Measurements from ENCODE around the gene CASR.
"Not testable (repeated sequence)": the region's sequence is repeated elsewhere in the genome, so short reads cannot be mapped to it uniquely, and the experiment has no call there.

The CASR gene, protein sequence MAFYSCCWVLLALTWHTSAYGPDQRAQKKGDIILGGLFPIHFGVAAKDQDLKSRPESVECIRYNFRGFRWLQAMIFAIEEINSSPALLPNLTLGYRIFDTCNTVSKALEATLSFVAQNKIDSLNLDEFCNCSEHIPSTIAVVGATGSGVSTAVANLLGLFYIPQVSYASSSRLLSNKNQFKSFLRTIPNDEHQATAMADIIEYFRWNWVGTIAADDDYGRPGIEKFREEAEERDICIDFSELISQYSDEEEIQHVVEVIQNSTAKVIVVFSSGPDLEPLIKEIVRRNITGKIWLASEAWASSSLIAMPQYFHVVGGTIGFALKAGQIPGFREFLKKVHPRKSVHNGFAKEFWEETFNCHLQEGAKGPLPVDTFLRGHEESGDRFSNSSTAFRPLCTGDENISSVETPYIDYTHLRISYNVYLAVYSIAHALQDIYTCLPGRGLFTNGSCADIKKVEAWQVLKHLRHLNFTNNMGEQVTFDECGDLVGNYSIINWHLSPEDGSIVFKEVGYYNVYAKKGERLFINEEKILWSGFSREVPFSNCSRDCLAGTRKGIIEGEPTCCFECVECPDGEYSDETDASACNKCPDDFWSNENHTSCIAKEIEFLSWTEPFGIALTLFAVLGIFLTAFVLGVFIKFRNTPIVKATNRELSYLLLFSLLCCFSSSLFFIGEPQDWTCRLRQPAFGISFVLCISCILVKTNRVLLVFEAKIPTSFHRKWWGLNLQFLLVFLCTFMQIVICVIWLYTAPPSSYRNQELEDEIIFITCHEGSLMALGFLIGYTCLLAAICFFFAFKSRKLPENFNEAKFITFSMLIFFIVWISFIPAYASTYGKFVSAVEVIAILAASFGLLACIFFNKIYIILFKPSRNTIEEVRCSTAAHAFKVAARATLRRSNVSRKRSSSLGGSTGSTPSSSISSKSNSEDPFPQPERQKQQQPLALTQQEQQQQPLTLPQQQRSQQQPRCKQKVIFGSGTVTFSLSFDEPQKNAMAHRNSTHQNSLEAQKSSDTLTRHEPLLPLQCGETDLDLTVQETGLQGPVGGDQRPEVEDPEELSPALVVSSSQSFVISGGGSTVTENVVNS

DNA sequence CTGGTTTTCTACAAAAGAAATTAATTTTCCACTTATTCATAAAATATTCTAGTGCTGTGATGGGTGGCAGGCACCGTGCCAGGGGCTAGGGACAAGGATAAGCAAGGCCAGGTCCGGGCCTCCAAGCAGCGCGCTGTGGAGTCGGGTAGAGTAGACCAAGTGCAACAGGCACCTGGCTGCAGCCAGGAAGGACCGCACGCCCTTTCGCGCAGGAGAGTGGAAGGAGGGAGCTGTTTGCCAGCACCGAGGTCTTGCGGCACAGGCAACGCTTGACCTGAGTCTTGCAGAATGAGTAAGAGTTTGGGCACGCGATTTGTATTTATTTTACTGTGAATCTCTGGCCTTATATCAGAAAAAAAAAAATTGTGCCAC lies at the start of gene CASR:
CASR (plus strand) TSS at position 148 of the 372 bp plus-strand sequence. CDS start 70,522 bp downstream, outside the sequence.
- DNase-seq, result peak; percentile 13
- in situ Hi-C loops (cut with HindIII; ENCODE audit: low pct_ligation_motif_present, low pct_unique_long_range_greater_than_20kb, low sequenced_read_pairs), result no loop called here

DNA sequence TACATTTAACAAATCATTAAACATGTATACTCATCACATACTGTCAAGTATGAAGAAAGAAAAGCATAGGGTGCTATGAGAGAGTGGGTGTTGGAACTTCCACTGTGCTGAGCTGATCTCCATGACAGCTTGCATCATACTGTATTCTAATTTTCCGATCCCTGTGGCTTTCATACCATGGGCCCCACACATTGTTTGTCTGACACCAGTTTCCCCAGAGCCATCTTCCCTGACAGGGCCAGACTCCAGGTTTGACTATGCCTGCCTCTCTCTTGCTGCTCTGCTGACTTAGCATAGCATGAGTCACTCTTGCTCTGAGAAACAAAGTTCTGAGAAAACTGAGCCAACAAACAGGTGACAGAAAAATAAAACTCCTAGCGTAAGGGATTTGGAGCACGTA lies 37.0 kb upstream of the CASR start:
- in situ Hi-C loops (cut with HindIII; ENCODE audit: low pct_ligation_motif_present, low pct_unique_long_range_greater_than_20kb, low sequenced_read_pairs), result no loop called here
- no peak for DNase-seq

DNA sequence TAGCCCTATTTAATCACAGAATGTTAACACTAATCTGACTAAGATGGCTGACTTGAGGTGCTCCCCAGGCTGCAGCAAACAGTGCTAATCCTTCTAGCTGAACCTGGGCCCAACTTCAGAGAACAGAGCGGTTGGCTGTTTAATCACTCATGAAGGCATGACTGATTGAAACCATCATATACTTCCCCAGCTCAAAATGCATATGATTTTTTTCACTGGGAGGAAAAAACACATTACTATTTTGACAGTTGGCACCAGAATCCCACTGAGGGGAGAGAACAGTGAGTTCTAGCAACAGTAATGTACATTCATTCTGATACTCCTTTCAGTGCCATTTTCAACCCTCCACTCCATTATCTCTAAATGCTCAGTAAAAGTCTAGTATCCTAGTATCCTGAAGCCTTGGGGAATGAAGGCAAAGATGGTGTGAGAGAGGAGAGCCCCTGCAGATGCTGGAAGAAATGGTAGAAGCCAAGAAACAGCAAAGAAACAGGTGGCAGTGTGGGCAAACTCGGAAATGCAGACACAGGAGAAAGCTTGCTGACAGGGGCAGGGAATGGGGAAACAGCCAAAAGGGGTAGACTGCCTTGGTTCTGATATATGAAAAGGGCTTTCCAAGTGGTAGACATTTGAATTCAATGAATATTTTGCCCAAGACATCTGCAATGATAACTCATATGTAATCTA lies 34.4 kb upstream of the CASR start:
- no peak for DNase-seq
- in situ Hi-C loops (cut with HindIII; ENCODE audit: low pct_ligation_motif_present, low pct_unique_long_range_greater_than_20kb, low sequenced_read_pairs), result no loop called here

DNA sequence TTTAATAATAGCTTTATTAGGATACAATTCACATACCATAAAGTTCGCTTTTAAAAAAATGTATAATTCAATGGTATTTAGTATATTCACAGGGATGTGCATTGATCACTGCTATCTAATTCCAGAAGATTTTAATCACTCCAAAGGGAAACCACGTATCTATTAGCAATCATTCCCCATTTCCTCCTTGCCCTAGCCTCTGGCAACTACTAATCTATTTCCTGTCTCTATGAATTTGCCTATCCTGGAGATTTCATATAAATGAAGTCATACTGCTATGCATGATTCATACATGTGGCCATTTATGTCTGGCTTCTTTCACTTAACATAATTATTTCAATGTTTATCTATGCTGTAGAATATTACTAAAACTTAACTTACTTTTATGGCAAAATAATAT lies 32.0 kb upstream of the CASR start:
- no peak for DNase-seq
- in situ Hi-C loops (cut with HindIII; ENCODE audit: low pct_ligation_motif_present, low pct_unique_long_range_greater_than_20kb, low sequenced_read_pairs), result no loop called here

DNA sequence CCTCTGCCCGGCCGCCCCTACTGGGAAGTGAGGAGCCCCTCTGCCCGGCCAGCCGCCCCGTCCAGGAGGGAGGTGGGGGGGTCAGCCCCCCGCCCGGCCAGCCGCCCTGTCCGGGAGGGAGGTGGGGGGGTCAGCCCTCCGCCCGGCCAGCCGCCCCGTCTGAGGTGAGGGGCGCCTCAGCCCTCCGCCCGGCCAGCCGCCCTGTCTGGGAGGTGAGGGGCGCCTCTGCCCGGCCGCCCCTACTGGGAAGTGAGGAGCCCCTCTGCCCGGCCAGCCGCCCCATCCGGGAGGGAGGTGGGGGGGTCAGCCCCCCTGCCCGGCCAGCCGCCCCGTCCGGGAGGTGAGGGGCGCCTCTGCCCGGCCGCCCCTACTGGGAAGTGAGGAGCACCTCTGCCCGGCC lies 18.5 kb upstream of the CASR start:
- in situ Hi-C loops (cut with HindIII; ENCODE audit: low pct_ligation_motif_present, low pct_unique_long_range_greater_than_20kb, low sequenced_read_pairs); DNase-seq: not testable (repeated sequence)

DNA sequence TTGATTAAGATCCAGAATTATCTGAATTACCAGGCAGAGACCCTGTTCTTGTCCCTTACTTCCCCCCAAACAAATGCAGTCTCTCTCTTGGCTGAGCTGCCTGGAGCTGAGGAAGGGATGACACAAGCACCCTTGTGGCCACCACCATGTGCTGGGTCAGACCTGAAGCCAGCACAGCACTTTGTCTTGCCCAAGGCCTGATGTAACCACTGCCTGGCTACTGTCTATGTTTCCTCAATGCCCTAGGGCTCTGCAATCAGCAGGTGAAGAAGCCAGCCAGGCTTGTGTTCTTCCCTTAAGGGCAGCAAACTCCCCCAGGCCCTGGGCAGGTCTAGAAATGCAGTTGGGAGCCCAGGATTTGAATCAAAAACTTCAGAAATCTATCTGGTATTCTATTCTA lies 15.8 kb upstream of the CASR start:
- no peak for DNase-seq
- in situ Hi-C loops (cut with HindIII; ENCODE audit: low pct_ligation_motif_present, low pct_unique_long_range_greater_than_20kb, low sequenced_read_pairs), result no loop called here

DNA sequence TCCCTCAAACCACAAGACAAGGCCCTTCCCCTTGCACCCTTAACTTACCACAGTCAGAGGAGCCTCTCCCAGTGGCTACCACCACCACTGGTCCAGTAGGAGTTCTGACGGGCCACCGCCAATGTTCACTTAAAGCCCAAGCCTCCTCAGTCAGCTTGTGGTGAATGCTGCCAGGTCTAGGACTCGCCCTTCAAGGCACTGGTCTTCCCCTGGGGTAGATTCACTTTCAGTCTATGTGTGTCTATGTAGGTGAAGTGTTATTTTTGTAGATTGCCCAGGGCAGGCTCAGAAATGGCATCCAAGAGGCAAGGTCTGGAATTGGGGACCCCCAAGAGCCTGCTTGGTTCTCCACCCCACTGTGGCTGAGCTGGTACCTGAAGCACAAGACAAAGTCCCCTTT lies 15.4 kb upstream of the CASR start:
- DNase-seq, result no peak
- in situ Hi-C loops (cut with HindIII; ENCODE audit: low pct_ligation_motif_present, low pct_unique_long_range_greater_than_20kb, low sequenced_read_pairs), result no loop called here

DNA sequence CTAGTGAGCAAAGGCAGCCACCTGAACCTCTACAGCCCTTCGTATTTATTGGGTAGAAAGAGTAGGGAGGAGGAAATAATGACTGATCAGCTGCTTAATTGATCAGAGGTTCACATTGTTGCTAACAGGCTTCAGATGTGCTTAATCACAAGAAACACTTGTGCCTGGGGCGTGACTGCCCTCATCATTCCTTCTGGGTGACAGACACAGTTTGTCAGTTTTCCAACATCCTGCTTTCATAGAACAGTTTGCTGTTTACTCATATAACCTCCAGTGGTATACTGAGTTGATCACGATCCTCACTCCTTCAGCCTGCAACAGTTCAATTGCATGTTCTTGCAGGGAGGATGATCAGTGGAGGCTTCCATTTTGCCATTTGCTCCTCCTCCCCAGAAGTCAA lies 13.6 kb upstream of the CASR start:
- no peak for DNase-seq
- in situ Hi-C loops (cut with HindIII; ENCODE audit: low pct_ligation_motif_present, low pct_unique_long_range_greater_than_20kb, low sequenced_read_pairs), result no loop called here

DNA sequence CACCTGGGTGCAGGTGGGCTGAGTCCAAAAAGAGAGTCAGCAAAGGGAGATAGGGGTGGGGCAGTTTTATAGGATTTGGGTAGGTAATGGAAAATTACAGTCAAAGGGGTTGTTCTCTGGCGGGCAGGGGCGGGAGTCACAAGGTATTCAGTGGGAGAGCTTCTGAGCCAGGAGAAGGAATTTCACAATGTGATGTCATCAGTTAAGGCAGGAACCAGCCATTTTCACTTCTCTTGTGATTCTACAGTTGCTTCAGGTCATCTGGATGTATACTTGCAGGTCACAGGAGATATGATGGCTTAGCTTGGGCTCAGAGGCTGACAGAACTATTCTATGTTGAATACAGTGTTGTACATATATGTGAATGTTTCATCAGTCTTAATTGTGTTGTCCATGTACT lies 12.1 kb upstream of the CASR start:
- DNase-seq; in situ Hi-C loops (cut with HindIII; ENCODE audit: low pct_ligation_motif_present, low pct_unique_long_range_greater_than_20kb, low sequenced_read_pairs): not testable (repeated sequence)

DNA sequence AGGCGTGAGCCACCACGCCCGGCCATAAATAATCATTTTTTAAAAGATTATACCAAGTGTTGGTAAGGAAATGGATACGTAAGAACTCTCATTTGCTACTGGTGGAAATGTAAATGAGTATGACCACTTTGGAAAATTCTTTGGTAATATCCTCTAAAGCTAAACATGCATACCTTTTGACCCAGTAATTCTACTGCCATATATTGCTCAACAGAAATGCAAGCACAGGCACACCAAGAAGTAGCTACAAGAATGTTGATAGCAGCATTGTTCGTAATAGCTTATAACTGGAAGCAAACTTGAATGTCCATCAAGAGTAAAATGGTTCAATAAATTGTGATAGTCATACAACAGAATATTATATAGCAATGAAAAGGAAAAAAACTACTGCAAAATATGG lies 4.8 kb upstream of the CASR start:
- in situ Hi-C loops (cut with HindIII; ENCODE audit: low pct_ligation_motif_present, low pct_unique_long_range_greater_than_20kb, low sequenced_read_pairs), result no loop called here
- no peak for DNase-seq

DNA sequence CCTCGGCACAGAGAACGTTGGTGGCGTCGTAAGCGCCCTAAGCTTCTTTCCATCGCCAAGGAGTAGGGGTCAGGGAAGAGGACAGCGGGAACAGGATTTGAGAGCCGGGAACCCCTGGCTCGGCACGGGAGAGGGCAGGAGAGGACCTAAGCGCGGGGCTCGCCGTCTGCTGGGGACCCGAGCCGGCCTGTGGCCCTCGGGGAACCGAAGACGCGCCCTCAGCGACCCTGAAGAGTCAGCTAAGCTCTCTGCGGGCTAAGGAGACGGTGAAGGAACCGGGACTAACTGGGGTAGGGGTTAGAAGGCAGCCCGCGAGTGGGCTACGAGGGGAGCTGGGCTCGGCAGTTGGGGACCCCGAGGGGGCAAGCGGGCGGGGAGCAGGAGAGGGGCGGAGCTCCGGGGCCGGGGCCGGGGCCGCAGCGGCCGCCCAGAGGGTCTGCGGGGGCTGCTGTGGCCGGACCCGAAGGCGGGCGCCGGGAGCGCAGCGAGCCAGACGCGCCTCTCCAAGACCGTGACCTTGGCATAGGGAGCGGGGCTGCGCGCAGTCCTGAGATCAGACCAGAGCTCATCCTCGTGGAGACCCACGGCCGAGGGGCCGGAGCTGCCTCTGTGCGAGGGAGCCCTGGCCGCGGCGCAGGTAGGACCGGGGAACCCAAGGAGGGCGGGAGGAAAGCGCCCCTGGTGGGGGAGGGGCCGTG lies 574 bp downstream of the CASR start:
- in situ Hi-C loops (cut with HindIII; ENCODE audit: low pct_ligation_motif_present, low pct_unique_long_range_greater_than_20kb, low sequenced_read_pairs), result no loop called here
- DNase-seq, result no peak

DNA sequence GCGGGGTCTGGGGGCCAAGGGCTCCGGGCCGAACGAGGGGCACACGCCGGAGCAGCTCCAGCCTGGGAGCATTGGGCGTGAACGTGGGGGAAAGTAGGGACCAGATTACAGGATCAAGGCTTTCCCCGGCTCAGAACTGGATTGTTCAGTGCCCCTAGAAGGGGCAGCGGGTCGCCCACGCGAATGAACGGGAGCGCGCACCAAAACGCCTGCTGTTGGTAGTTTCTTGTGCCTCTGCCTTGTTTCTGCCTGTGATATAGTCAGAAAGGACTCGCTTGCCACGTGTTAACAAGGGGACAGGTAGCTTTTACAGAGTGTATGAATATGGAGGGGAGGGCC lies 1.1 kb downstream of the CASR start:
- in situ Hi-C loops (cut with HindIII; ENCODE audit: low pct_ligation_motif_present, low pct_unique_long_range_greater_than_20kb, low sequenced_read_pairs), result no loop called here
- DNase-seq, result no peak

DNA sequence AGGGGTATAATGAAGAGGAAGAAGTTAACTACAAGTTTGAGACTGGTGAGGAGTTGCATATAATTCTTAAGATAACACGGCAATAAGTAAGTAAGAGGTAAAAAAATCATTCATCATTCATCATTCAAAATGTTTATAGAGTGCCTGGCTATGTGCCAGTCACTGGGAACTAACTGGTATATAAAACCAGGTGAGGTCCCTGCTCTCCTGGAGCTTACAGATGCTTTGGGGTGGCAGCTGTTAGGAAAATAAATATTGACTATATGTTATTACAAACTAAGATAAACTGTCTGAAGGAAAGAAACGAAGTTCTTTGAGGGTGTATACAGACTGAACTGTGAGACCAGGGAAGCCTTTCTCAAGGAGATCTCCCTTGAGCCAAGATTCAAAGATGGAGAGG lies 2.9 kb downstream of the CASR start:
- DNase-seq, result no peak
- in situ Hi-C loops (cut with HindIII; ENCODE audit: low pct_ligation_motif_present, low pct_unique_long_range_greater_than_20kb, low sequenced_read_pairs), result no loop called here

DNA sequence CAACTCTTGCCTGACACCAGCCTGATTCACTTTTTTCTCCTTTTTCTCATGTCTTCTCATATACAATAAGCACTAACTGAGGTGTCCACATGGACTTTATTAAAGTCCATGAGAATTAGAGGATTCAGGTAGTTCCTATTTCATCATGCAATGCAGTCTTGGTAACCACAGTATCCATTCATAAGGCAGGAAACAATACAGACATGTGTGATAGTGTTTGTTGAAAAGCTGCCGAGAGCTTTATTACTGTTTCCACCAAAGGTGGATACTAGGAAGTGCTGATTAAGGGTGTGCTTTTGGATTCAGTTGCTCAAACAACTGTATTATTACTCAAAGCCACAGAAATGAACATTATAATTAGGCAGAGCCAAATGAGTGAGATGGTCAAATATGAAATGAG lies 5.3 kb downstream of the CASR start:
- in situ Hi-C loops (cut with HindIII; ENCODE audit: low pct_ligation_motif_present, low pct_unique_long_range_greater_than_20kb, low sequenced_read_pairs), result no loop called here
- DNase-seq, result no peak

DNA sequence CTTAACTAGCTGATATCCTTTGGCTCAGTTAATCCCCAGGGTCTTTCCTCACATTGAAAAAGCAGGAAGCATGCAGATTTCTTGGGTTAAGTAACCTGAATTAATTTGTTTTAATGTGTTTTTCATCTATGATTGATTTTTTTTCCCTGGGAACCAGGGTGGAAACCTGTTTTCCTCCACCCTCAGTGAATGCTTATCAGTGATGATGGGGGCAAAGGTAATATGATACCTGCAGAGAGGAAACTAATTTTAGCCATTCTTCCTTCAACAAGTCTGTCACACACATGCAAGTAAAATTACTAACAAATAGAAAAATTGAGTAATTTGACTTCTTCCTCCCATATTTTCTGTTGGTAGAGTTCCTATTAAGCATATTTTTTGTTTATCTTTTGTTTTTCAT lies 5.9 kb downstream of the CASR start:
- DNase-seq, result no peak
- in situ Hi-C loops (cut with HindIII; ENCODE audit: low pct_ligation_motif_present, low pct_unique_long_range_greater_than_20kb, low sequenced_read_pairs), result no loop called here

DNA sequence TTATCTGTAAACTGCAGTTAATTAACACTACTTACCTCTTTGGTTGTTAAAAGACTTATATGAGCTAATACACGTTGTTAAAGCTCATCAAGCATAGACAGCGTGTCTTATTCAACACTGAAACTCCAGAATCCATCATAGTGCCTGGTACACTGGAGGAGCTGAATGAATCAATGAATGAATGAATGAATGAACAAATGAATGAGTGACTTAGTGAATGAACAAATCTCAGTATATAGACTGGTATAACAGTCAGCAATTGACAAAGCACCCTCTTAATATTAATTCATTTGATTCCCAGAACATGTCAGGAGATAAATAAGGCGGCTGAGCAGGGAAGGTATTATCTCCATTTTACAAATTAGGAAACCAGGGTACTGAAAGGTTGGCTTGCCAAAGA lies 7.1 kb downstream of the CASR start:
- DNase-seq, result no peak
- in situ Hi-C loops (cut with HindIII; ENCODE audit: low pct_ligation_motif_present, low pct_unique_long_range_greater_than_20kb, low sequenced_read_pairs), result no loop called here

DNA sequence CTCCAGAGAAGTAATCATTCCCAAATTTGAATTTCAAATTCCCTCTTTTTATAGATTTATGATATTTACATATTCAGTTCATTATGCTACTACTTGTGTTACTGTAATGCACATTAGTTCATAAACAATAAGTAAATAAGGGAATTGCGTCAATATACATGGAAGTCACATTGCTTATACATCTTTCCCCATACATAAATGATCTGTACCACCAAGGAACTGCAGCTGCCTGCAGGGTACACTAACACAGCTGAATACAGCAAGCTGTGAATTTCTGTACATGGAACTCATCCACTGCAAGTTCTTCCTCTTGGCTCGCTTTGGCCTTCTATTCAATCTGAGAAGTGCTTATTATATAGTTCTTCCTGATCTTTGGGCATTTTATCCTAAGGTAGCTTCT lies 15.5 kb downstream of the CASR start:
- in situ Hi-C loops (cut with HindIII; ENCODE audit: low pct_ligation_motif_present, low pct_unique_long_range_greater_than_20kb, low sequenced_read_pairs), result no loop called here
- DNase-seq, result no peak

DNA sequence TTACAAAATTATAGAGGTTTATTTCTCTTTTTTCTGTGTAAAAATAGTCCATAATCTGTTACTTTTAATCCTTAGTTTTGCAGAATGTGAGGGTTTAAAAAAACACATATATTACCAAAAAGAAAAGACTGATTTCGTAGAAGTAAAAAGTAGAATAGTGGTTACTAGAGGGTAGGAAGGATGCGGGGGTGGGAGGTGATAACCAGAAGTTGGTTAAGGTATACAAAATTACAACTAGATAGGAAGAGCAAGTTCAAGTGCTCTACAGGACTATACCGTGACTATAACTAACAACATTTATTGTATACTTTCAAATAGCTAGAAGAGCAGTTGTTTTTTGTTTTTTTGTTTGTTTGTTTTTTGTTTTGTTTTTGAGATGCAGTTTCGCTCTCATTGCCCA lies 16.1 kb downstream of the CASR start:
- in situ Hi-C loops (cut with HindIII; ENCODE audit: low pct_ligation_motif_present, low pct_unique_long_range_greater_than_20kb, low sequenced_read_pairs), result no loop called here
- no peak for DNase-seq

DNA sequence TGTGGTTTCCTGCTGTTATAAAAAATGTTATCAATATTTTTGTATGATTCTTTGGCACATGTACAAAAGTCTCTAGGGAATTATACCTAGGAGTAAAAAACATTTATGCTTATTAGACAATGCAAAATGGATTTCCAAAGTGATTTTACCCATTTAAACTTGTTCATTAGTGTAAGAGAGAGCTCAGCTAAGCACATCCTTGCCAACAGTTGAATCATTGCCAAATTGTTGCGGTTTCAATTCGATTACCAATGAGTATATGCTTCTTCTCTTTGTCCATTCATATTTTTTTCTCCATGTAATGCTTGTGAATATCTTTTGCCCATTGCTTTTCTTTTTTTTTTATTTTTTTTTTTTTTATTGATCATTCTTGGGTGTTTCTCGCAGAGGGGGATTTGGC lies 17.2 kb downstream of the CASR start:
- DNase-seq, result no peak
- in situ Hi-C loops (cut with HindIII; ENCODE audit: low pct_ligation_motif_present, low pct_unique_long_range_greater_than_20kb, low sequenced_read_pairs), result no loop called here
